H1 (cell line): ENCODE results near the gene ASGR2. TPM values are rescaled to one million over a fixed set of nuclear protein-coding genes. Genes with fewer than 3 reads are reported as not detected.

Experiments
- CHD7 ChIP-seq: fragments of 300-600 bp; sonication (generic); IDR thresholded peaks from 2 replicates; pipeline ENCODE4 v1.7.1; 2012; ENCODE audit warnings: low read length, moderate library complexity, mild to moderate bottlenecking, inconsistent platforms; ENCODE audit not compliant: insufficient replicate concordance
- EGR1 ChIP-seq: IDR thresholded peaks from 2 replicates; pipeline ENCODE4 v1.6.1; 2011; ENCODE audit warnings: low read depth, low read length, borderline replicate concordance
- GTF2F1 ChIP-seq: IDR thresholded peaks from 2 replicates; pipeline ENCODE4 v1.6.1; 2012; ENCODE audit warnings: low read depth, low read length, improper control_type of control experiment, borderline replicate concordance
- KDM4A ChIP-seq: IDR thresholded peaks from one replicate; pipeline ENCODE4 v1.7.1; 2012; ENCODE audit warnings: low read depth, mild to moderate bottlenecking, moderate library complexity, low read length, inconsistent platforms; ENCODE audit not compliant: severe bottlenecking
- PHF8 ChIP-seq: fragments of 200-600 bp; sonication (generic); conservative IDR thresholded peaks from 2 replicates; pipeline ENCODE4 v1.7.1; 2012; ENCODE audit warnings: low read depth, mild to moderate bottlenecking, inconsistent platforms, low read length, moderate library complexity
- POLR2AphosphoS5 ChIP-seq: IDR thresholded peaks from 2 replicates; pipeline ENCODE4 v1.6.1; 2011; ENCODE audit warnings: low read depth, low read length
- POU5F1 ChIP-seq: IDR thresholded peaks from 2 replicates; pipeline ENCODE4 v1.6.1; 2011; ENCODE audit warnings: low read depth, mild to moderate bottlenecking, low read length, moderate library complexity
- RAD21 ChIP-seq, 2 experiments: IDR thresholded peaks in 1 of 2; conservative IDR thresholded peaks in 1 of 2; 2 replicates each; pipeline ENCODE4 v1.6.1; 2011; ENCODE audit warnings: low read depth in 2 of 2, low read length in 2 of 2, improper control_type of control experiment in 1 of 2, inconsistent platforms in 1 of 2, mild to moderate bottlenecking in 1 of 2, moderate library complexity in 1 of 2
- RBBP5 ChIP-seq: IDR thresholded peaks from 2 replicates; pipeline ENCODE4 v1.7.1; 2012; ENCODE audit warnings: low read depth, mild to moderate bottlenecking, inconsistent platforms, low read length, moderate library complexity, borderline replicate concordance
- SP2 ChIP-seq: IDR thresholded peaks from 2 replicates; pipeline ENCODE4 v1.6.1; 2012; ENCODE audit warnings: mild to moderate bottlenecking, low read length, inconsistent platforms
- SUZ12 ChIP-seq: fragments of 200-600 bp; sonication (generic); IDR thresholded peaks from 2 replicates; pipeline ENCODE4 v1.6.1; 2012; ENCODE audit warnings: mild to moderate bottlenecking, inconsistent platforms, low read length, moderate library complexity, mixed read lengths
- YY1 ChIP-seq: IDR thresholded peaks from 2 replicates; pipeline ENCODE4 v1.6.1; 2011; ENCODE audit warnings: low read depth, mild to moderate bottlenecking, low read length
- polyA plus RNA-seq, 7 experiments: library from polyadenylated mRNA; depleted of rRNA in 3 of 7; stranded (reverse) in 5 of 7; unstranded in 2 of 7; fragments of >200 nt in 5 of 7; fragments of 200-250 nt in 2 of 7; gene quantifications; 1 replicate in 5 of 7; 2 replicates in 1 of 7; 4 replicates in 1 of 7; pipeline versions ENCODE4 v1.2.1 to v1.2.3, GENCODE V29; 2011 to 2013; ENCODE audit warnings: missing spikeins in 2 of 7, mixed read lengths in 2 of 7
- total RNA-seq: library from RNA; stranded (reverse); fragmentation: NEBNext Ultra II Directional; extraction: Animal tissue kit (Norgen Biotek cat#: 25700); gene quantifications from 2 replicates; pipeline ENCODE4 v1.2.1, GENCODE V29; 2021

Gene ASGR2
- total and polyA plus RNA-seq, 2 of the 8 experiments (the other 6 are each of a cell fraction or from before 2014, with no cell fraction given) = 0.91 TPM; not detected in 1

GRCh38 chr17:7101531-7101930 lies 13.1 kb downstream of the ASGR2 start (continued):
- TF ChIP-seq CHD7 = no peak
- TF ChIP-seq POLR2AphosphoS5 = no peak
- TF ChIP-seq RBBP5 = no peak
- TF ChIP-seq SP2 = no peak
- no peak for TF ChIP-seq GTF2F1
- TF ChIP-seq SUZ12 = no peak
- no peak for TF ChIP-seq RAD21 (IDR thresholded peaks at IDR 0.05 in 1 of 2, conservative IDR thresholded peaks at IDR 0.05 in 1 of 2; ENCODE audit: low read depth in 2 of 2, low read length in 2 of 2)
- no peak for TF ChIP-seq KDM4A
- TF ChIP-seq POU5F1 = no peak
- no peak for TF ChIP-seq EGR1
- TF ChIP-seq YY1 = no peak
- no peak for TF ChIP-seq PHF8
